Nucleus accumbens (tissue), 56 donors: Measurements from ENCODE around the gene GFRAL.
"Not testable (repeated sequence)": the region's sequence is repeated elsewhere in the genome, so short reads cannot be mapped to it uniquely, and the experiment has no call there.

Source experiments
- DNase-seq, 56 donors: peaks; one replicate each; lab custom pipeline; 2025; lab: John Stamatoyannopoulos, UW

Gene GFRAL, protein sequence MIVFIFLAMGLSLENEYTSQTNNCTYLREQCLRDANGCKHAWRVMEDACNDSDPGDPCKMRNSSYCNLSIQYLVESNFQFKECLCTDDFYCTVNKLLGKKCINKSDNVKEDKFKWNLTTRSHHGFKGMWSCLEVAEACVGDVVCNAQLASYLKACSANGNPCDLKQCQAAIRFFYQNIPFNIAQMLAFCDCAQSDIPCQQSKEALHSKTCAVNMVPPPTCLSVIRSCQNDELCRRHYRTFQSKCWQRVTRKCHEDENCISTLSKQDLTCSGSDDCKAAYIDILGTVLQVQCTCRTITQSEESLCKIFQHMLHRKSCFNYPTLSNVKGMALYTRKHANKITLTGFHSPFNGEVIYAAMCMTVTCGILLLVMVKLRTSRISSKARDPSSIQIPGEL

DNA sequence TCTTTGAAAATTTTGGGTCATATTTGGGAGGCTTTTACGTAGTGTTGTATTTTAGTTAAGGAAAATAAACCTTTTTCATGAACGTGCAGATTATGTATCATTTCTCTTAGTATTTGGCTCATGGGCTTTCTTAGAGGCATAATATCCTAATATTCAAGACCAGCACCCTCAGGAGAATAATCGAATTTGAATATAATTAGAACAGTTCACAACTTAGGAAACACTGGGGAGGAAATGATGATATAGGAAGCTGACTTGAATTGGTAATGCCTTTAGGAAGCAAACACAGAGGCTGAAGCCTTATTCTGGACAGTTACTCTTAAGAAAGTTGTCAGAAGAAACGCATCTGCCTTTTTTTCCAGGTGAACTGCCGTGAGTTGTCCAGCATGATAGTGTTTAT, at the start of gene GFRAL:
Gene GFRAL (plus strand): TSS at position 301 of the 400 bp plus-strand sequence. CDS start 86 bp downstream, at position 387.
- DNase-seq: no peak

DNA sequence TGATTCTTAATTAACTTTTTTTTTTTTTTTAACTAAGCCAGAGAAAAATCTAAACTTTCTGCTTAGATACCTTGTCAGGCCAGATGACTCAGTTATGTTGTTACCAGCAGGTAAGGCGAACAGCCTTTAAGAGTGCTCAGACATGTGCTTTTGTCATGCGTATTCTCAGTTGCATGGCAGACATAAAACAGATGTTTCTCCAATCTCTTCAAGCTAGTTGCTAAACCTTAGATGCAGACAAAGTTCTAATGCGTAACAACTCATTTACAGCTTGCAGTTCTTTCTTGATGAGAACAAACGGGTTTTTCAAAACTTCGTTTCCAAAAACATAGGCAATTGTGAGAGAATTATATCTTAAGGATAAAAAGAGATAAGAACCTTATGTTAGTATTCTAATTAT, 49.6 kb upstream of the GFRAL start:
- no peak for DNase-seq

DNA sequence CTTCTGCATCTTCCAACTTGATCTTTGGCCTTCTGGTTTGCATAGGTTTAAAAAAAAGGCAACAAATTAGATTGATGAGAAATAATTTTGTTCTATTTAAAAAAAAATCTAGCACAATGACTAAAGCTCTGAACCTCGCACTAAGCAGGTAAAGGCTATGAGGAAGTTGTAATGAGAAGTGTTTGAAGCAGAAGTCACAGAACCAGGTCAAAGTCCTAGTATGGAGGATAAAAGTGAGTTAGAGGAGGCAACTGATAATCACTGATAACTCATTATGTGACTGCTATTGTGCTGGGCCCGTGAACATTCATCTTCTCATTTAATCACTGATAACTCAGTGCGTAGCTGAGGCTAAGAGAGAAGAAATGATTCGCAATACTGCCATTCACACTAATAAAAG, 46.1 kb upstream of the GFRAL start:
- no peak for DNase-seq

DNA sequence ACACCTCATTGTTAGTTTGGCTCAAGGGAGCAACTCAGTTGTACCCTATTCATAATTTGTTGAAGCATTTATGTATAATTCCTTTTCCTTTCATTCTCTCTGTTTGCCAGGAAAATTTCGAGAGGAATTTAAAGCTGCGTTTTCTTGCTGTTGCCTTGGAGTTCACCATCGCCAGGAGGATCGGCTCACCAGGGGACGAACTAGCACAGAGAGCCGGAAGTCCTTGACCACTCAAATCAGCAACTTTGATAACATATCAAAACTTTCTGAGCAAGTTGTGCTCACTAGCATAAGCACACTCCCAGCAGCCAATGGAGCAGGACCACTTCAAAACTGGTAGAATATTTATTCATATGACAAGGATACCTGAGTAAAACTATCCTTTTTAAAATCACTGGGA, 45.2 kb upstream of the GFRAL start:
- DNase-seq: no peak

DNA sequence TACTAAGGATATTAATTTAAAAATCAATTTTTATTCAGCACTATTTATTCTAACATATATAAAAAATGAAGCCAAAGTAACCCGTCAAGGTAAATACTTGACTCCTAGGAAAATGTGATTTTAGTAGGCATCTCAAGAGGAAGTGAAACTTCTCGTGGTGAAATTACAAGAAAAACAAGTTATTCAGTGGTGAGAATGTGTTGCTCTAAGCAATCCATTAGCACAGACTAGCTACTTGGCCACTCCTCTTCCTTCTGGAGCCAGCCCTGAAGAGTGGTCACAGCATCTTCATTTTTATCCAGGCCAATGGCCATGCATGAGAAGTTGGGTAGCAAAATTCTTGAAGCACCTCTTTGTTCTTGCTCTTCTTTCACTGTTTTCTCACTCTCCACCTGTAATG, 40.4 kb upstream of the GFRAL start:
- no peak for DNase-seq

DNA sequence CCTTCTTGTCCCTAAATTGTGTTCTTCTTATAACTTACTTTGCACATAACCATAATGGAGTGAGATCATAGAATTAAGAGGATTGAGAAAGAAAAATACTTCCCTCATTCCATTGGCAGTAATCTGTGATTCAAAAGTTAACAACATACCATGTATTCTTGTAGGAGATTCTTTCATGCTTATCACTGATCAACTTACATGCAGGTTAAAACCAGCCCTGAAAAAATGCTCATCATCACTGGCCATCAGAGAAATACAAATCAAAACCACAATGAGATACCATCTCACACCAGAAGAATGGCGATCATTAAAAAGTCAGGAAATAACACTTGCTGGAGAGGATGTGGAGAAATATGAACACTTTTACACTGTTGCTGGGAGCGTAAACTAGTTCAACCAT, 36.5 kb upstream of the GFRAL start:
- DNase-seq: no peak

DNA sequence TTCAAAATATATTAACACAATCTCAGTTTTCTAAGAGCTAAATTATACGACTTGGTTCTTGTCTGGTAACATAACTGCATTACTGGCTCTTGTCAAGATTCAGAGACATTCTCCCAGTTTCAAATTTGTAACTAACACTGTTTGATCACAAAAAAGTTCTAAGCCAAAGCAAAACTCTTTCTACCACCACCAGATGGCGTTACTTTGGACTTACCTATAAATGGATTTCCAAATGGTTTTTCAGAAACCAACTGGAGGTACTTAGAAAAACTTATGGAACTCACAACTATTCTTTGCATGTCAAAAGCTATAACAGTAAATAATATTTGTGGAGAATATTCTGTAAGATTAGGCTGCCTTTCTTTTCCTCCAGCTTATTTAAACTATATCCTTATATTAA, 34.2 kb upstream of the GFRAL start:
- DNase-seq: no peak

DNA sequence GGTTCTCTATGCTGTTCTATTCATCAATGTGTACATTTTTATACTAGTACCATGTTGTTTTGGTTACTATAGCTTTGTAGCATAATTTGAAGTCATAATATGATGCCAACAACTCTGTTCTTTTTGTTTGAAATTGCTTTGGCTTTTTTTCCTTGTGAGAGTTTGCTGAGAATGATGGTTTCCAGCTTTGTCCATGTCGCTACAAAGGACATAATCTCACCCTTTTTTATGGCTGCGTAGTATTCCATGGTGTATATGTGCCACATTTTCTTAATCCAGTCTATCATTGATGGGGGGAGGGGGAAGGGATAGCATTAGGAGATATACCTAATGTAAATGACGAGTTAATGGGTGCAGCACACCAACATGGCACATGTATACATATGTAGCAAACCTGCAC, 30.1 kb upstream of the GFRAL start:
- DNase-seq: not testable (repeated sequence)

DNA sequence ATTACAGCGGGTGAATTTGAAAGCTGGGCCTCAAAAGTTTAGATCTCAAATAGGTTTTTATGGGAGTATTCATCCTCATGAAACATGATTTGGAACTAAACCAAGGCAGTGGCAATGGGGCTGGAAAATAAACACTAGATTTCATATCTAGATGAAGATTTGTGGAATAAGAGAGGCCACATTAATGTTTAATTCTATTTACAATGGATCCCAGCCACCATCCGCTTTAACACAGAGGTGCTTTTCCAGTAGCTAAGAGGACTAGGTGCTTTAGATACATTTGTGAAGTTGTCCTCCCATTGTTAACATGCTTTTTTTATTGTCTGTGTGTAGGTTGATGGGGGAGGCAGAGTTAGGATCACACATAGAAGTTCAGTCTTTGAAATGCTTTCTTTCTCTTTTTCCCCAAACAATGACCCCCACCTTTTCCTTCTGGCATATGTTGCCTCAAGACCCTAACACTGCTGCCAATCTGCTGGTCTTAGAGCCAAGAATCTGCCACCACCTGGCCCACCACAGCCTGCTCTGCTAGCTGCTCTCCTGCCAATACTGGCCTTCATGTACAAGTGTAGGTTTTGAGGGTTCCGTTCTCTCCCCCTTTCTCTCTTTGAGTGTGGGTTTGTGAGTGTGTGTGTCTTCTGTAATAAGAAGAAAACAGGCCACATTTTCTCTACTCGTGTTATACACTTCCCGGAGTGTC, 27.8 kb upstream of the GFRAL start:
- DNase-seq: no peak

DNA sequence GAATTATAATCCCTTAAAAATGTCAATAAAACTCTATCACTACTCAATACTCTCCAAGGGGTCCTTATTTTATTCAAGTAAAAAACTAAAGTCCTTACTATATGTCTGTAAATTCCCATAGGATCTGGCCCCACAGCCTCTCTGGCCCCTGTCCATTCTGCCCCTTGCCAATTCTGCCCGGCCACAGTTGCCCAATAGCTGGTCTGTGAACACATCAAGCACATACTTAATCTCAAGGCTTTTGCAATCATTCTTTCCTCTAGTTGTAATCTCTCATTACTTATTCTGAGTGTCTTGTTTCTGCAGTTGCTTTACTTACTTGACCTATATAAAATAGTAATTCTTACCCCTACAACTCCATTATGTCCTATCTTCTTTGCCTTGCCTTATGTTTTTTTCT, 22.5 kb upstream of the GFRAL start:
- DNase-seq: no peak

DNA sequence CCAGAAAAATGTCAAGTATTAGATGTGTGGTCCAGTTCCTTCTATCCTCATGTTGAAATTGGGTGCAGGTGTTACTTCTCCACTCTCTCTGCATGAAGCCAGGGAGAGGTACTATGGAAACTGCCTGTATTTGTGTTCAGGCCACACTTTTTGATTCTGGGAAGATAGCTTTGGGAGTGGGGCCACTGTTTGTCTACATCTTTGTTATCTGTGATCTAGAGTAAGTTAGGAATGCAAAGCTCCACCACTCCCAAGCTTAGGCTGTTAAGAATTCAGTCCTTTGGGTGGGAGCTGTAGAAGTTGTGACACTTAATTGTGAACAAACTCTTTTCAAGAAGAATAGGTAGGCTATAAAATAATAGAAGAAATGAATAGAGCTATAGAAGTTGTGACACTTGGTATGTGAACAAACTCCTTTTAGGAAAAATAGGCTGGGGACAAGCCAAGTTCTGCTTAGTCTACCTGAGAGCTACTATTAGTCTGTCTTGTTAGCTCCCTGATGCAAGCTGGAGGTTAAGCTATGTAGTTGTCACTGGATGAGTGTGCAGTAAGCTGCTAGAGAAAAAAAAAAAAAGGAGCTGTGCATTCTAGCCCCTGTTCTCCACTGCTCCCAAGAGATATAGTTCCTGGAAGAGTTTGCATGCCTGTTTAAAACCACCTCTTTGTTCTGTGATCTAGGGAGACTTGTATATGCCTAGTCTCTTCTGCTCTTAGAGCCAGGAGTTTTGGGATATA, 7.1 kb upstream of the GFRAL start:
- DNase-seq: no peak

DNA sequence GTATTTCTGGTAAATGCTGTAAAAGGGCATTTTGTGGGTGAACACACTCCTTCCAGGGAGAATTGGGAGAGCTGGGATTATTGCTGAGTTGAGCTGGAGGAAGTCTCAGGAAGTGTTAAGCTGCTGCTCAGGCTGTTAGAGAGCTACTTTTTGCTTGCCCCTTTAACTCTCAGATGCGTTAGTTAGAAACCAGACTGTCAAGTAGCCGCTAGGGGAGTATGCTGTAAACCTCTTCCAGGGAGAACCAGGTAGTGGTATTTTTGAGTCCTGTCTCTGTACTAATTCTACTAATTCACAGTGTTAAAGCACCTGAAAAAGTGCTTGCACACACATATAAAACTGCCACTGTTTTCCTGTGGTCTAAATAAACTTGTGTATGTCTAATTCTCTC, 6.6 kb upstream of the GFRAL start:
- DNase-seq: no peak

DNA sequence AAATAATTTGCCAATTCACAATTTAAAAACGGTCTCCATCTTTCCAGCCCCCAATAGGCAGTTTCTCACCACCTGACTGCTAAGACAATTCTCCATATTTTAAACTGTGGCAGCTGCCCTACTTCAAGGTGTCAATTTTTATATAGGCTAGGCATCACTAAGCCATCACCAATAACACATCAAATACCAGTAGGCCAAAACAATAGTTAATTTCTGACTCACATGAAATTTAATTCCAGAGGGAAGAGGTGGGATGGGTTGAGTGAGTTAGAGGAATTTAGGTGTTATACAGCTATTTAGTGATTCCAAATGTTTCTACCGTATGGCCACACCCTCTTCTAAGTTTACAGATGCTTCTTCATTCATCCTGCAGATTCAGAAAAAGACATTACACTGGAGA, 49.9 kb downstream of the GFRAL start:
- DNase-seq: no peak

DNA sequence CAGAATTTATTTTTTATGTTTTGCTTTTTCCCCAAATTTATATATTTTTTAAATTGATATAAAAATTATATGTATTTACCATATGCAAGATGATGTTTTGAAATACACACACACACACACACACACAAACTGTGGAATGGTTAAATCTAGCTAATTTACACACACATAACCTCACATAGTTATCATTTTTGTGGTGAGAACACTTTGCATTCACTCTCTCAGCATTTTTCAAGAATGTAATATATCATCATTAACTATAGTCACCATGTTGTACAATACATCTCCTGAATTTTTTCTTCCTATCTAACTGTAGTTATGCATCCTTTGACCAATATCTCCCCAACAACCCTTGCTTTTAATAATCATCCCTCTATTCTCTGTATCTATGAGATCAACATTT, 52.2 kb downstream of the GFRAL start:
- DNase-seq: no peak

DNA sequence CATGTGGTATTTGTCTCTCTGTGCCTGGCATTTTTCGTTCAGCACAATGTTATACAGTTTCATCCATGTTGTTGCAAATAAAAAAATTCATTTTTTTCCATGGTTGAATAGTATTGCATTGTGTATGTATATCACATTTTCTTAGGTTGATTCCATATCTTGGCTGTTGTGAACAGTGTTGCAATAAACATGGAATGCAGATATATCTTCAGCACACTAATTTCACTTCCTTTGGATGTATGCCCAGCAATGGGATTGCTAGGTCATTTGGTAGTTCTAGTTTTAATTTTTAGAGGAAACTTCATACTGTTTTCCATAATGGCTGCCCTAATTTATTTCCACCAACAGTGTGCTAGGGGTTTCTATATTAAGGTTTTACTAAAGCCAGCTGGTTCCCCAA, 52.6 kb downstream of the GFRAL start:
- DNase-seq: no peak

DNA sequence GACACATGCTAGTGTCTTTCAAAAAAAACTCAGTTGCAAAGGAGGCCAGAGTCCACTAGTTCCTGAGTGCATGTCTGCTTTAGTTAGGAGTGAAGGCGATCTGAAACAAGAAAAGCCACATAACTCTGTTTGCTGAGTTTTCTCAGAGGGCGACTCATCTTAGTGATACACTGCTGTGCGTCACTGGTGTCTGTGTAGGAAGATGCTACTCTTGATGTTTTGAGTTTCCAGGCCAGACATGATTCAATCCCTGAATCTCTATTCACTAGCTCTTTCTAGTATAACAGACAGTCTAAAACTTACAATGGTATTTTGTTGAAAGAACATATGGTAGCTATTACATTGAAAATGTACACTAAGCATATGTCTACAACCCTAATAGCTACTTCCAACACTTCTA, 60.9 kb downstream of the GFRAL start:
- no peak for DNase-seq

DNA sequence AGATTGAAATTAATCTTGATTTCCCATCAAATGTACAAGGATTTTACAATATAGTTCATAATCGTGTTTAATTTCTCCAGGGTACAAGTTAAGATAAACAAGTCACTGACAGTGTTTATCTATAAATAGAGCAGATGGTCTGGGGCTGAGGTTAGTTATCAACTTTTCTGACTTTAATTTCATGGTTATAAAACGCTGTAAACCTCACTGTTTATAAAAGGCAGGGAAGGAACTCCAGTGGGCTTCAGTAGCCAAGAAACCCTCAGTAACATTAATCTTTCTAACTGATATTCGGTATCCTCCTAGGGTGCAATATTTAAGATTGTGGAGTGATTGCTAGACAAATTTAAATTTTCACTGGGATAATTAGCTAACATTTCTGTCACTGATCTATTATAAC, 68.6 kb downstream of the GFRAL start:
- DNase-seq: no peak

DNA sequence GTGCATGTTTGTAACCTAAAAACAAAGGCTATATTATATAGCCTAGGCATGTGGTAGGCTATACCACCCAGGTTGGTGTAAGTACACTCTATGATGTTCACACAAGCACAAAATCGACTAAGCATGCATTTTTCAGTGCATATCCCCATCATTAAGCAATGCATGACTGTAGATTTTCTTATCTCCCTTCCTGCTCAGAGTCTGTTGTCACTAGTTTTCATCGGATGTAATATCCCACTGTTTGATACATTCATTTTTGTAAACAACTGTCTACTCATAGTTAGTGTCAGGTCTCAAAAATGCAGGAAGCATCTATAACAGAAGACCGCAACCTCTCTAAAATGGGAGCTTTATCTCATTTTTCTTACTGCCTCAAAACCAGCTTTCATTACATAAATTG, 70.7 kb downstream of the GFRAL start:
- DNase-seq: no peak

DNA sequence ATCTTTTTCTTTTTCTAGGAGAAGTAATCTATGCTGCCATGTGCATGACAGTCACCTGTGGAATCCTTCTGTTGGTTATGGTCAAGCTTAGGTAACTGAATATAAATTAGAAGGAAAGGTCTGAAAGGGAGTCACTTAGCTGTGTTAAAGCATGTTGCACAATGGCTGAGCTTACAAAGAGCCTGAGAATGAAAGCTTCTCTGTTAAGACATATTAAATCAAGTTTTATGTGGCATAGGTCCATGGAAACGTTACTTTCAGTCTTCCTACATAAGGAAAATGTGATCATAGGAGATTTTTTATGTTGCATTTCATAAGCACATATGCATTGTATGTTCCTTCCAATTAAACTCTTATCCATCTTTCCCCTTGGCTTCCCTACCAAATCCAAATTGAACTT, 72.1 kb downstream of the GFRAL start:
- no peak for DNase-seq

DNA sequence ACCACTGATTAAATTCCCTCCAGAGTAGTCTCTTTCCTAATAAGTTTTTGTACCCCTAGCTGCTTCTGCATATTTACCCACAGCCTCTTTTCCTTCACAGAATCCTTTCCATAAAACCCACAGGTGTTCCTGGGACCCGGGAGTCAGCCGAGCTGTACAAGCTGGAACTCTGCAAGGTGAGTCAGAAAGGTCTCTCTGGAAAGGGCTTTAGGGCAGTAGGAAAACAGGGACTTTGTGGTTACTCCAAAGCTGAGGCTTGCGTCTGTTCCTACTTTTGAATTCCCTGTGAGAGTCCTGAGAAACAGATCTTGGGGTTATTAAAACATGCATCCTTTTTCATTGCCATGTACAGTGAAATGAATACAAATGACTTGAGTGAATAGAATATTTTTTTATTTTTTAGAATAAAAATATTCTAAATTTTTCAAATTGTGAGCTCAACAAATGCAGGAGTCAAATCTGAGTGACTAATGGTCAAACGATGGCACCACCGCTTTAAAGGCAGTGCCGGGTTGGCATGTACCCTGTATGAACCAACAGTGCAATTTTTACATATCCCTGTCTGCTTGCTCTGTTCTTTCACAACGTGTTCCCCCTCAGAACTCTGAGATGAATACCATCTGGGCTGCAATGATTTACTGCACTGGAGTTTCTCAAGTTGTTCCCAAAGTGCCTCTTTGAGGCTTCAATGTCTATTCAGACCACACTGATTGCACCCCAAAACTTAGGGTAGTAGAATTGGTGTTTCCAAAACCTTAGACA, 78.4 kb downstream of the GFRAL start:
- DNase-seq: no peak

DNA sequence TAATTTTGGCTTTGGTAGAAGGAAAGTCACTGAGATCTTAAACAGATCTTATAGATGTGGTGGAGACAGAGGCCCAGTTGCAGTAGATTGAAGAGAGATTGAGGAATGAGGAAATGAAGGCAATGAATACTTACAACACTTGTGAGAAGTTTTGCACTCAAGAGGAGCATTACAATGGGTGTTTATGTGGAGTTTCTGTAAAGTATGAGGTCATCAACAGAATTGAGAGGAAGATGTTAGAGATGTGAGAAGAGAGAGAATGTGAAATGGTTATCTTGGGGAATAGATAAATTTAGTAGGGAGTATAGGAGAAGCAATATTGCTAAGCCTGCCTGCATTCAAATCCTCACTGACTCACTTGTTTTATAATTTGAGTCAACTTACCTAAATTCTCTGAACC, 83.4 kb downstream of the GFRAL start:
- DNase-seq: no peak
